KBM-7 (cell line): ENCODE data around the gene NOS2.
"Not testable (repeated sequence)": the region's sequence is repeated elsewhere in the genome, so short reads cannot be mapped to it uniquely, and the experiment has no call there.

ENCODE experiments used
- DNase-seq: peaks from one replicate; pipeline ENCODE4 v3.0.0-alpha.2; 2015
- in situ Hi-C: fragments of 300-500 bp; cut with MboI; formaldehyde crosslinking; loops from 2 replicates; pipeline ENCODE4 v1.14.3; 2020; ENCODE audit warnings: low sequenced_read_pairs, low pct_unique_long_range_greater_than_20kb, mixed read lengths

The NOS2 gene

DNA sequence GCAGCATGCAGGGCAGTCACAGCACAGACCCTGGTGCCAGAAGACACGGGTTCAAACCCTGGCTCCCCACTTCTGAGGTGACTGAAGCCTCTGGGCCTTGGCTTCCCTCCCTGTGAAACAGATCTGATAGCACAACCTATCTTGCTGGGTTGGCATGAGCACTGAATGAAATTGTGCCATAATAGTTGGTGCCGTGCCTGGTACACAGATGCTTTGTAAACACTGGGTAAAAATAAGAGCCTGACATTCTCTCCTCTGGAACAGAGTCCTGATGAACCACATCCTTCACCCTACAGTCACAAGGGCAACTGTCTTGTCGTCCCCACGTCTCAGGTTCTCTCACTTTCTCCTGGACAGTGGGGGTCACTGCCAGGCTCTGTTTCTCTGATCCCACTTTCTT, 35.7 kb downstream of the NOS2 start:
- in situ Hi-C loops: no loop called here
- no peak for DNase-seq

DNA sequence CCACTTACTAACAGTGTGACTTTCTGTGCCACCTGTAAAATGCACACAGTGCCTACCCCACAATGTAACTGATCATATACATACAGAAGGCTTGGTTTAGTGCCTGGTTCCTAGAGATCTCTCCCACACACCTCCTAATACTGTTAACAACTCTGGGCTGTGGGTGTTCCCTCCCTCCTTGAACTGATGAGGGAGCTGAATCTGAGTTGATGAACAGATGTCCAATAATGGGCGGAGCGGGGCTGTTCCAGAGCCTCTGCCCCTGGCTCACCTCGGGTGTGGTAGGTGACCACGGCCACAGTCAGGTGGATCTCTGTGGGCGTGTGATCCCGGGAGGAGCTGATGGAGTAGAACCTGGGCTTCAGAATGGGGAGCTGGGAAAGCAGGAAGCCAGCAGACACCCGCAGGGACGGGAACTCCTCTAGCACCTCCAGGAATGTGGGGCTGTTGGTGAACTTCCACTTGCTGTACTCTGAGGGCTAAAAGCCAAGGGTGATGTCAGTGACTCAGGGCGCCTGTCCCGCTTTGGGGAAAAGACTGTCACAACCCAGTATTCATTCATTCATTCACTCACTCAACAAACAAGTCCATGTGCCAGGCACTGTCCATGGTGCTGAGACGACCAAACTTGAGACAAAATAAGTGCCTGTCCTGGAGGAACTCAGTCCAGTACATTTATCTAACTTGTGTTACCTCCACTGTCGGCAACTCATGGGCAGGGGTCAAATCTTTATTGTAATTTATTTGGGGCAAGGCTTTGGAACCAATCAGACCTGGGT, 37.6 kb downstream of the NOS2 start:
- in situ Hi-C loops: no loop called here

DNA sequence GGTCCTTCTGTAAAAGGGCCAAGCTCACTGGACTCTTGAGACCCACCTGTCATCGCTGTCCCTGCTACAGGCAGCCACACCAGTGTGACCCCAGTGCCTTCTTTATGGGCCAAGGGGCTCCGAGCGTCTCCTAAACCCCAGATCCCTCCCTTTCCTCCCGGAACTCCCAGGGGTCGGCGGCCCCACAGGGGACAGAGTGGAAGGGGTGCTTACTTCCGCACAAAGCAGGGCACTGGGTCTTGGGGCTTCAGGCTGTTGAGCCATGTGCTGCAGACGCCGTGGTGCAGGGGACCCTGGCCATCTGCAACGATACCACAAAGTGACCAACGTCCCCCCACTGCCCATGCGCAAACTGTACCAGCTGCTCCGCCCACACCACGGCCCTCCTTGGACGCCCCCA, 39.4 kb downstream of the NOS2 start:
- DNase-seq, in situ Hi-C loops: not testable (repeated sequence)

More for the DNA sequence above, 37.6 kb downstream of the NOS2 start:
- peak; percentile 42 for DNase-seq

DNA sequence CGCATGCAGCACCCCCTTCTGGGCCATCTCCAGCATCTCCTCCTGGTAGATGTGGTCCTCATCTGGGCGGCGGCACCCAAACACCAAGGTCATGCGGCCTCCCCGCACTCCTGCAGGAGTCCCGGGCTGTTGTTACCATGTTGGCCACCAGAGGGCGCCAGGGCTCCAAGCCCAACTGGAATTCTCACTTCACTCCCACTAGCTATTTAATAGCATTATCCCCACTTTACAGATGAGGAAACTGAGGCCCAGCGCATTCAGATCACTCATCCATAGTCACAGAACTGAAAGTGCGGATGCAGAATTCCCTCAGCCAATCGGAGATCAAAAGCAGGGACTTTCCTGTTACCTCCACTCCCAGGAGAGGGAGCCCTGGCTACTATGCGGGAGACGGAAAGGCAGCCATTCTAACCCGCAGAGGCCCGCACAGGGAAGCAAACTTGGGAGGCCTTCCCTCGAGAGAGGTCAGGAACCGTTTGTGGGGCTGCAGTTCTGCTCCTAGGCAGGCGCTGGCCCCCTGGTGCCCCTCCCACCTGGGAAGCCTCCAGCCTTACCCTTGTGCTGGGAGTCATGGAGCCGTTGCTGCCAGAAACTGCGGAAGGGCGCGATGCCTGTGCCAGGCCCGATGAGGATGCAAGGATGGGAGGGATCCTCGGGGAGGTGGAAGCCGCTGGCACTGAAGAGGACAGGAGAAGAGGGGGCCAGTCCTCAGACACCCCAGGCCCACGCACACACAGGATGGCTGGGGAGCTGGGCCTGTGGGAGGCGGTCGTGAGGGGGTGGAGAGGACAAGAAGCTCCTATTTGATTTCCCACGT, 40.1 kb downstream of the NOS2 start:
- in situ Hi-C loops: no loop called here
- DNase-seq: peak; percentile 76

DNA sequence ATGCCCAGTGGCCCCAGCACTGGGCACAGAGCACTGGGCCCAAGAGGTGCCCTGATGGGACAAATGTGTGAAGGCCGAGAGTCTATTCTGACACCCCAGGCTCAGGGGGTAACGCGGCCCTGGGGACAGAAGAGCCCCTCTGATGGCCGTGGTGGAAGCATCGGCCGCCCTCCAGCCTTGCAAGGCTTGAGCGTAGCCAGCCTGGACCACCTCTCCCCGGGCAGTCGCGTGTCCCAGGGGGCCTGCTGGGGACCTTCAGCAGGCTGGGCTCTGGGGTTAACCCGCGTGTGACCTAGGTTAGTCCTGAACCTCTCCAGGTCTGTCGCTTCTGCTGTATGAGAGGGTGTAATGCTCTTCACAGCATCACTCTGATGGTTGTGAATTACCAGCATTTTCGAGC, 40.8 kb downstream of the NOS2 start:
- DNase-seq: no peak
- in situ Hi-C loops: no loop called here

DNA sequence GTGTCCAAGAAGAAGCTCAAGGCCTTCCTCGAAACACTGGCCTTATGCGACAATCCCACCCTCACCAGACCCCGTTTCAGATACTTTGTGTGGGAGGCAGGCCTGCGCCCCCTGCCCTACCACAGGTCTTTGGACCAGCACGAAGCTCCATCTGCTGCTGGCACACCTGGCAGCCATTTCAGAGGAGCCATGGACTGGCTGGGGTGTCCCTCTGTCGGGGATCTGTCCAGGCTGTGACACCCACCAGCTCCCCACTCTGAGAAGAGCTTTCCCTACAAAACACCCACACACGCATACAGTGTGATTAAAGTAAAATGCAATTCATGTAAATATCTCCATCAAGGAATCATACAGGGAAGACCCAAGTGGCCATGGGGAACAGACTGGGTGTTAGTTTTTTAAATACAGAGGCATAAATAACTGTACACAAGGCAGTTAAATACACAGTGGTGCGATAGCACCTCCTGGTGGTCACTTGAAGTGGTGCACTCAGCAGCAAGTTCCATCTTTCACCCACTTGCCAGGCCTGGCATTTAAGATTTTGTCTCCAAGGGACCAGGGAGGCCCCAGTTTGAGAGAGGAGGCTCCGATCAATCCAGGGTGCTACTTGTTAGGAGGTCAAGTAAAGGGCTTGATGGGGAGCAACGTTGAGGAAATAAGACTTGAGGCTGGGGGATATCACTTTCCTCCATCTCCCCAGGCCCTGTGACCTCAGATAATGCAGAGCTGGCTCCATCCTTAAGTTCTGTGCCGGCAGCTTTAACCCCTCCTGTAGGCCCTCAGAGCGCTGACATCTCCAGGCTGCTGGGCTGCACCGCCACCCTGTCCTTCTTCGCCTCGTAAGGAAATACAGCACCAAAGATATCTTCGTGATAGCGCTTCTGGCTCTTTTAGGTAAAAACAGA, 43.6 kb downstream of the NOS2 start:
- peak; percentile 68 for DNase-seq
- in situ Hi-C loops: no loop called here

DNA sequence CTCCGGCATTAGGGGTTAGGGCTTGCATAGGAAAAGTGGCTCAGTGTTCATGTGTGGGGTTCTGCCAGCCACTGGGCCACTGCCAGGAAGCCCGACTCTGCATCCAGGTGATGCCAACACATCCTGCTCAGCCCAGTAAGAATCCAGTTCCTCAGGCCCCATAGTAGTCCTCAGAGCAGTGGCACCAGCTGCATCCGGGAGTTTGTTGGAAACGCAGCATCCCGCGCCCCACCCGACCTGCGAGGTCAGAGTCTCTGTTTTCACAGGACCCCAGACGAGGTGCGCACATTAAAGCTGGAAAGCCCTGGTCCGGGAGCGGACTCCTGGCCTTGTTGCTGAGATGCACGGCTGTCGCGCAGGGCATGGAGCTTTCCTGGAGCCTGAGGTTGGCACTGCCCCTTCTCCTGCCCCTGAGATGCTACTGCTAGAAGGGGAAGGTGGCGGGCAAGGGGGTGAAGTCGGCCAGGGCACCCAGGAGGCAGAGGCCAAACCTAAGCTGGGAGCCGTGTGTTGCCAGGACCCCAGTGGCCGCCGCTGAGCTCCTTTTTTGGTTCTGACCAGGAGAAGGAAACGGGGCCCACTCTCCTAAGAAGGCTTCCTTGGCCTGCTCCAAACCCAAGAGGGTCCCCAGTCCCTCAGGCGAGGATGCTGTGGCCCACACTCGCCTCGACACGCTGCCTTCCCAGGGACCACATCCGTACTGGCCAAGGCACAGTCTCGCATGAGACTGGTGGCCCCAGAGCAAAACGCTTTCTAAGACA, 44.4 kb downstream of the NOS2 start:
- no peak for DNase-seq
- in situ Hi-C loops: no loop called here

DNA sequence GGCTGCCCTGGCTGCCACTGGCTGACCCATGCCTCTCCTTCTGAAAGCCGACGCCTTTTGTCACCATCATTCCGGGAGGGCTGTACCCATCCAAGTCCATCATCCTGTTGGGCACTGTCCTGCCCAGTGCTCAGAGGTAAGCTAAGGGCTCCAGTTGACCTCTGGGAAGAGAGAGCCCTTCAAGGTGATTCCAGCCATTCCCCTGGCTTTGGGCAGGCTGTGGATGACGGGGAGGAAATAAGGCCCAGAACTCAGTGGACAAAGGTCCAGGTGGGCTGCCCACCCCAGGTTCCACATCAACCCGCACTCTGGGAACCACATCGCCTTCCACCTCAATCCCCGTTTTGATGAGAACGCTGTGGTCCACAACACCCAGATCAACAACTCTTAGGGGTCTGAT, 45.8 kb downstream of the NOS2 start:
- in situ Hi-C loops: no loop called here
- no peak for DNase-seq

DNA sequence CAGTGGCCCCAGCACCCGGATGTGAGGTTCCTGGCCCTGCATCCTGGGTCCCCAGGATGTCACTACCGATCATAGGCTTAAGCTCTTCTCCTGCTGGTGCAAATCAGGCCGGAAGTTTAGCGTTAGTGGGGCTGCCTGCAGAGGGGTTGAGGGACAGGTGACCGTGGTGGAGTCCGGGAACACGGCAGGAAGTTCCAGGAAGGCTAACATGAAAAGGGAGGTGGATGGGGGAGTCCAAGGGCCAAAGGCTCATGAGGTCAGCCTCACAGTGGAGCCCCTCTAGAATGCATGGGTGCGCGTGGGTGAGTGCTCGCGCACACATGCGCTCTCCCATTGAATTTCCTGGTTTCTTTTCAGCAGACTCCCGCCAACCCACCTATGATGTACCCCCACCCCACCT, 46.6 kb downstream of the NOS2 start:
- in situ Hi-C loops, DNase-seq: not testable (repeated sequence)

DNA sequence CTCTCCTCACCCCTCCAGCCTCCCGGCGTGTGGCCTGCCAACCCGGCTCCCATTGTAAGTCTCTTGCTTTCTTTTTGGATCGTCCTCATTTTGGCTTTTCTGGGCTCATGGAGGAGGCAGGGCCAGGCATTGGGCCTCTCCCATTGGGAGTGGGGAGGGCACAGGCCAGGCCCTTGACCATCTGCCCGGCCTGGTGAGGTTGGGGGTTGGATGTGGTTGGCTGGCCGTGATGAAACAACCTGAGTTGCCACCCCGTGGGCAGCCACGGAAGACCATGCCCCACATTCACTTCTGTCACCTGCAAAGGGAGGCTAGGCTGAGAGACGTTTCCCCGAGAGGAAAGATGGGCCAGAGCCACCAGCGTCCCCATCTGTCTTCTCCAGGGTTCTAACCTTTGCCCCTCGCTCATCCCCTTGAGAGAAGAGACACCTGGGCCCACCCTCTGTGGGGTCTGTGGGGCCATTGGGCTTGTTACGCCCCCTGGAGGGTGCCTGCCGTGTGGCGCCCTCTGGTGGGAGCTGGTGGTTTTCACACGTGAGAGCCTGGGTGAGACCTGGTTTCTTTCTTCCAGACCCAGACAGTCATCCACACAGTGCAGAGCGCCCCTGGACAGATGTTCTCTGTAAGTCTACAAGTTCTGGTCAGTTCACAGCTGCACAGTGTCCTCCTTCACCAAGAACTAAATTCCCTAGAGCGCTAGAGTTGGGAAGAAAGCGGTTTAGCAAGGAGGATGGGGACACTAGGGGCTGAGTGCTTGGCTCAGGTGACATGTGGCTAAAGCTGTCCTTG, 47.3 kb downstream of the NOS2 start:
- in situ Hi-C loops, DNase-seq: not testable (repeated sequence)

DNA sequence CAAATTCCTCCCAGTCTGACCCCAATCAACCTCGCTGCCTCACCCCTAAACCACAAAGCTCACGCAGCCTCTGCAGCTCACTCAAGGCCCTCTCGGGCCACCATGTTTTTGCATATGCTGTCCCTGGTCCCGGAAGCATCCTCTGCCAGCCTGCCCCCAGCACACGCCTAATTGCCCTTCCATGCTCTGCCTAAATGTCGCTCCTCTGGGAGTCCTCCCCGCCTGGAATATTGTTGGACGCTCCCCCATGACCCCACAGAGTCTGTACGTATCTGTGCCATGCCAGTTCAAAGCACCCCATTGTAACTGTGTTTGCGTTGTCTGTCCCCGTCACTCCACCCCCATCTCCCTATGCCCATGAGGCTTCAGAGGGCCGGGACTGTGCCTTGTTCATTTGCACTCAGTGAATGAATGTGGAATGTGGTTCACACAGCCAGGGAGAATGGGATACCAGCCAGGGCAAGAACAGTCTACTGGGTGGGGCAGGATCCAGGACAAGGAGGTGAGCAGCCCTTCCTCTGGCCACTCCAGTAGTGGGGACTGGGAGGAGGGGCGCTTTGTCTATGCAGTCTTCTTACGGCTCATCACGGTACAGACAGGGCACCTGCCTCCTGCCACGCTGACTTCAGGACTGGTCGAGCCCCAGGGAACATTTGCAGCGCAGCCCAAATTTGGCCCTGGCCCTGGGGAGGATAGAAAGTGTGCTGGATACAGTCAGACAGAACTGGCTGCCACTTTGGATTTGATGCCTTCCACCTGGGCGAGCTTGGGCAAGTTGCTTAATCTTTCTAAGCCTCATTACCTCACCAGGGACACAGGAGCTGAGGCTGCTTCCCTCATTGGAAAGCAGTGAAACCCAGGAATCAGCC, 48.5 kb downstream of the NOS2 start:
- no peak for DNase-seq
- in situ Hi-C loops: no loop called here

DNA sequence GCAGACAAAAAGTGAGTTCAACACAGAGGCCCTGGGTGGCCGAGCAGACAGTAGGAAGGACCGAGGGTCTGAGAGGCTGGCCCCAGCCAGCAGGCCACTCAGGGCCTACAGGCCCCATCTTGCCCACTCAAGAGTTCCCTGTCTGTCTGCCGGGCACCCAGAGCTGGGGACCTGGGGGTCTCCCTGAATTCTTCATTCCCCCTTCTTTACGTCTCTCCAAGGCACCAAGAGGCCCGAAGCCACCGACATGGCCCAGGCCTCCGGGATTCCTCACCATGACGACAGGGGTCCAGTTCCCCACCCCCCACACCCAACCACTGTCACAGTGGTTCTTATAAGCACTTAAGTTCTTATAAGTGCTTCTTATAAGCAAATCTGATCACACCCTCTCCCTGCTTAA, 49.2 kb downstream of the NOS2 start:
- no peak for DNase-seq
- in situ Hi-C loops: no loop called here

DNA sequence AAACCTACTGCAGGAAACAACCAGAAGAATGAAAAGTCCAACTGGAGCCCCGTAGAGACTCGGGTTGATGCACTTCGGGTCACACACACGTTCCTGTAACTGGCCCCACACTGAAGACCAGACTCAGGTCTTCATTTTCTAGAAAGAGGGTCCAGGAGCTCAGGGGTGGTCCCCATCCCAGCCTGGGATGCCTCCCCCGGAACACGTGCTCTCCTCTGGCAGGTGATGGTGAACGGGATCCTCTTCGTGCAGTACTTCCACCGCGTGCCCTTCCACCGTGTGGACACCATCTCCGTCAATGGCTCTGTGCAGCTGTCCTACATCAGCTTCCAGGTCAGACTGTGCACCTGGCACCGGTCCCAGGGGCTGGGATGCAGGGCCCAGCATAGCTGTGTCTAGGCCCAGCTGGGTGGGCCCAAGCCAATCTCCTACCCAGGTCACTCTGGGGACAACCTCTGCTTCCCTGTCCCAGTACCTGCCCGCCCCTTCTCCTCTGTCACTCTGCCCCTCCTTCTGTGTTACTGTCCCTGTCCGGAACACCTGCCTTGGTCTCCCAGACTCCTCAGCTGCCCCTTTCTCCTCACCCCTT, 50.7 kb downstream of the NOS2 start:
- not testable (repeated sequence) for DNase-seq
- in situ Hi-C loops: loop anchor here (10.0 kb wide), 1 partner anchor 85 kb away; no protein-coding TSS in a partner anchor

DNA sequence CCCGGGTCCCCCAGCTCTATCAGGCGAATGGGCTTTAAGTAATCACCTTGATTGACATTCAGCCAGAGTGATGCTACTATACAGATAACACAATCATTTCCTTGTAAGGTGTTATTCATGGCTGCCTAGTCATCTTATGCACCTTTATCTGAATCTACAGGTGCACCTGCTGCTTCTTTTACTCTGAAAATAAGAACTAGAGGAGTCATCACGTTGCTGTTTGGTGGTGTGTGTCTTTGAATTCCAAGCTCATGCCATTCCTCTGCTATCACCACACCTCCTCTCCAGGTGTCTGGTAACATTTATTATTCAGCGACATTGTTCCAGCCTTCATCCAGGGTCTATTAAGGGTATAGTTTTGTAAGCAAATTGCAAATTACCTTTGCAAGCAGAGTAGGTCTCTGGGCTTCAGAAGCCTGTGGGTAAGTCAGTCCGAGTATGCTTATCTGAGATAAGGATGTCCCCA, 51.9 kb downstream of the NOS2 start:
- in situ Hi-C loops: loop anchor here (10.0 kb wide), 1 partner anchor 84 kb away; no protein-coding TSS in a partner anchor

DNA sequence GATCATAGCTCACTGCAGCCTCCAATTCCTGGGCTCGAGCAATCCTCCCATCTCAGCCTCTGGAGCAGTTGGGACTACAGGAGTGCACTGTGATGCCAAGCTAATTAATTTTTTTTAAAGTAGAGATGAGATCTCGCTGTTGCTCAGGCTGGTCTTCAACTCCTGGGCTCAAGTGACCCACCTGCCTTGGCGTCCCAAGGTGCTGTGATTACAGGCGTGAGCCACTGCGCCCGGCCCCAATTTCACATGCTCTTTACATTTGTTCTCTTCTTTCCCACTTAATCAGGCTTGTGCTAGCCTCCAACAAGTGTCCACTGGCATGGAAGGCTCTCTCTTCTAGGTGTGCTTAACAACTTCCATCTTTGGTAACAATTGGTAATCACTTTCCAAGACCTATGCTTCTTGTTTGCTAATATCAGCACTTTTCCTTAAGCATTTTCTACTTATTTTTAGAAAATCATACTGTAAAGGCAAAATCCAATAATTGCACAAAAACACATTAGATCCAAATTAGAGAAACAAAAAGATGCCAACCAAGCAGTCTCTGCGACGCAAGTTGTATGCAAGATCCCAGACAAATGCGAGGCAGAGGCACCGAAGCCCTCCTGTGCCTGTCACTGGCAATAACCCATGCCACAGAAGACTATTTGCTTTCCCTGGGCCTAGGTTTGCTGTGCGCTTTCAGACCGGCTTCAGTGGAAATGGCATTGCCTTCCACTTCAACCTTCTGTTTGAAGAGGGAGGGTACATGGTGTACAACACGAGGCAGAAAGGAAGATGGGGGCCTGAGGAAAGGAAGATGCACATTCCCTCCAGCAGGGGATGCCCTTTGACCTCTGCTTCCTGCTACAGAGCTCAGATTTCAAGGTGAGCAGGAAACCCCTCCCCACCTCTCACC, 52.6 kb downstream of the NOS2 start:
- no peak for DNase-seq
- in situ Hi-C loops: loop anchor here (10.0 kb wide), 1 partner anchor 83 kb away; no protein-coding TSS in a partner anchor

More for the DNA sequence above, 51.9 kb downstream of the NOS2 start:
- DNase-seq: no peak
